Tibial nerve (tissue), 4 donors: ENCODE results near the gene VIPR2. TPM values are rescaled to one million over a fixed set of nuclear protein-coding genes. Genes with fewer than 3 reads are reported as not detected.

Source experiments
- DNase-seq, 2 donors: peaks; one replicate each; pipeline ENCODE4 v3.0.0-alpha.2; 2019; ENCODE audit warnings: low spot score in 2 of 2
- H3K27ac ChIP-seq, 4 donors: fragments of 200-600 bp; sonication (generic) in 3 of 4; one replicate each; pipeline ENCODE4 v1.5.1; 2017 to 2019; ENCODE audit warnings: mild to moderate bottlenecking in 1 of 4
- H3K27me3 ChIP-seq, 2 donors: fragments of 200-600 bp; sonication (generic) in 1 of 2; one replicate each; pipeline versions ENCODE4 v1.5.1 to v1.6.0; 2017 to 2019
- H3K36me3 ChIP-seq, 3 donors: fragments of 200-600 bp; sonication (generic); one replicate each; pipeline ENCODE4 v1.5.1; 2018 to 2019
- H3K4me1 ChIP-seq, 4 donors: fragments of 200-600 bp; sonication (generic) in 3 of 4; one replicate each; pipeline ENCODE4 v1.5.1; 2017 to 2019
- H3K4me3 ChIP-seq, 4 donors: fragments of 200-600 bp; sonication (generic) in 3 of 4; one replicate each; pipeline ENCODE4 v1.5.1; 2017 to 2019; ENCODE audit warnings: mild to moderate bottlenecking in 1 of 4, moderate library complexity in 1 of 4
- H3K9me3 ChIP-seq, 4 donors: fragments of 200-600 bp; sonication (generic) in 3 of 4; one replicate each; pipeline ENCODE4 v1.5.1; 2017 to 2019
- CTCF ChIP-seq, 5 experiments: fragments of 200-600 bp in 3 of 5; fragments of 450-650 bp in 2 of 5; sonication (generic) in 3 of 5; IDR thresholded peaks; one replicate each; pipeline ENCODE4 v1.5.1; 2016 to 2019; ENCODE audit warnings: antibody characterized with exemption in 5 of 5, mild to moderate bottlenecking in 3 of 5, moderate library complexity in 2 of 5
- EP300 ChIP-seq, 2 donors: sonication (generic); formaldehyde crosslinking; IDR thresholded peaks; one replicate each; pipeline ENCODE4 v1.6.1; 2017; ENCODE audit warnings: antibody characterized with exemption in 2 of 2, mild to moderate bottlenecking in 1 of 2
- POLR2A ChIP-seq, 2 donors: fragments of 450-650 bp; IDR thresholded peaks; one replicate each; pipeline ENCODE4 v1.6.1; 2017; ENCODE audit warnings: antibody characterized with exemption in 2 of 2, mild to moderate bottlenecking in 2 of 2, moderate library complexity in 2 of 2
- WGBS, 2 donors: methylation state at CpG; one replicate each; pipeline ENCODE4 v1.1.5; 2018; 5-methylcytosine and 5-hydroxymethylcytosine counted together
- total RNA-seq, 4 donors: library from RNA; depleted of rRNA; stranded (reverse); fragments of >200 nt; gene quantifications; one replicate each; pipeline ENCODE4 v1.1.0, GENCODE V29; 2016

VIPR2 gene
- total RNA-seq, 4 donors from 2014 or later: 0.22 to 3.6 (median 2.9) TPM

- Histone ChIP-seq H3K36me3 (no peaks in the 10 kb centered on the region), H3K27ac (no peak overlapping the region), H3K4me3 (no peak overlapping the region), H3K4me1 (peaks cover 0 to 12% (median 0%) of the 10 kb centered on the region in 4 donors), H3K9me3 (peaks cover 0 to 40% (median 7%) of the 10 kb centered on the region in 4 donors), H3K27me3 (no peaks in the 10 kb centered on the region)
- no peak for DNase-seq
- TF ChIP-seq CTCF (IDR thresholded peaks at IDR 0.05) (no peak), POLR2A (IDR thresholded peaks at IDR 0.05) (no peak), EP300 (IDR thresholded peaks at IDR 0.05) (no peak)
- 72 to 79% methylated on average over 21 to 22 of the region's 22 CpGs for WGBS, 2 donors
Measured at GRCh38 chr7:158979635-158980351, 164.9 kb downstream of the VIPR2 start.

GRCh38 chr7:158979023-158979529, 165.6 kb downstream of the VIPR2 start:
- Histone ChIP-seq H3K27me3 (no peaks in the 10 kb centered on the region), H3K9me3 (peaks cover 0 to 35% (median 7%) of the 10 kb centered on the region in 4 donors), H3K4me3 (no peak overlapping the region), H3K36me3 (no peaks in the 10 kb centered on the region), H3K4me1 (peaks cover 0 to 12% (median 0%) of the 10 kb centered on the region in 4 donors), H3K27ac (no peak overlapping the region)
- 79 to 83% methylated on average over 18 of the region's 18 CpGs for WGBS, 2 donors
- TF ChIP-seq CTCF (IDR thresholded peaks at IDR 0.05) (no peak), POLR2A (IDR thresholded peaks at IDR 0.05) (no peak), EP300 (IDR thresholded peaks at IDR 0.05) (no peak)
- no peak for DNase-seq
